Mesenteric fat pad (tissue), 1 donor: ENCODE data around the gene VAV1. TPM values are rescaled to one million over a fixed set of nuclear protein-coding genes. Genes with fewer than 3 reads are reported as not detected.

Experiments
- DNase-seq: peaks from one replicate; pipeline ENCODE4 v3.0.0-alpha.2; 2020; ENCODE audit warnings: low spot score
- long read RNA-seq: library from polyadenylated mRNA; unstranded; transcript quantifications from one replicate; pipeline ENCODE4 v2.0.0, GENCODE V29; 2020
- total RNA-seq: library from RNA; stranded (reverse); fragmentation: NEBNext Ultra II Directional; extraction: Animal tissue kit (Norgen Biotek cat#: 25700); gene quantifications from one replicate; pipeline ENCODE4 v1.2.1, GENCODE V29; 2021
- donor health status: DM: yes; HTN: yes; CAD: no.

Gene VAV1, protein sequence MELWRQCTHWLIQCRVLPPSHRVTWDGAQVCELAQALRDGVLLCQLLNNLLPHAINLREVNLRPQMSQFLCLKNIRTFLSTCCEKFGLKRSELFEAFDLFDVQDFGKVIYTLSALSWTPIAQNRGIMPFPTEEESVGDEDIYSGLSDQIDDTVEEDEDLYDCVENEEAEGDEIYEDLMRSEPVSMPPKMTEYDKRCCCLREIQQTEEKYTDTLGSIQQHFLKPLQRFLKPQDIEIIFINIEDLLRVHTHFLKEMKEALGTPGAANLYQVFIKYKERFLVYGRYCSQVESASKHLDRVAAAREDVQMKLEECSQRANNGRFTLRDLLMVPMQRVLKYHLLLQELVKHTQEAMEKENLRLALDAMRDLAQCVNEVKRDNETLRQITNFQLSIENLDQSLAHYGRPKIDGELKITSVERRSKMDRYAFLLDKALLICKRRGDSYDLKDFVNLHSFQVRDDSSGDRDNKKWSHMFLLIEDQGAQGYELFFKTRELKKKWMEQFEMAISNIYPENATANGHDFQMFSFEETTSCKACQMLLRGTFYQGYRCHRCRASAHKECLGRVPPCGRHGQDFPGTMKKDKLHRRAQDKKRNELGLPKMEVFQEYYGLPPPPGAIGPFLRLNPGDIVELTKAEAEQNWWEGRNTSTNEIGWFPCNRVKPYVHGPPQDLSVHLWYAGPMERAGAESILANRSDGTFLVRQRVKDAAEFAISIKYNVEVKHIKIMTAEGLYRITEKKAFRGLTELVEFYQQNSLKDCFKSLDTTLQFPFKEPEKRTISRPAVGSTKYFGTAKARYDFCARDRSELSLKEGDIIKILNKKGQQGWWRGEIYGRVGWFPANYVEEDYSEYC
- 16.4 TPM for total RNA-seq
- long read RNA-seq, partial matches to known transcripts: 0 of 6 reads
- long read RNA-seq, other reads (novel, unspliced or antisense): 3 of 6 reads

DNA sequence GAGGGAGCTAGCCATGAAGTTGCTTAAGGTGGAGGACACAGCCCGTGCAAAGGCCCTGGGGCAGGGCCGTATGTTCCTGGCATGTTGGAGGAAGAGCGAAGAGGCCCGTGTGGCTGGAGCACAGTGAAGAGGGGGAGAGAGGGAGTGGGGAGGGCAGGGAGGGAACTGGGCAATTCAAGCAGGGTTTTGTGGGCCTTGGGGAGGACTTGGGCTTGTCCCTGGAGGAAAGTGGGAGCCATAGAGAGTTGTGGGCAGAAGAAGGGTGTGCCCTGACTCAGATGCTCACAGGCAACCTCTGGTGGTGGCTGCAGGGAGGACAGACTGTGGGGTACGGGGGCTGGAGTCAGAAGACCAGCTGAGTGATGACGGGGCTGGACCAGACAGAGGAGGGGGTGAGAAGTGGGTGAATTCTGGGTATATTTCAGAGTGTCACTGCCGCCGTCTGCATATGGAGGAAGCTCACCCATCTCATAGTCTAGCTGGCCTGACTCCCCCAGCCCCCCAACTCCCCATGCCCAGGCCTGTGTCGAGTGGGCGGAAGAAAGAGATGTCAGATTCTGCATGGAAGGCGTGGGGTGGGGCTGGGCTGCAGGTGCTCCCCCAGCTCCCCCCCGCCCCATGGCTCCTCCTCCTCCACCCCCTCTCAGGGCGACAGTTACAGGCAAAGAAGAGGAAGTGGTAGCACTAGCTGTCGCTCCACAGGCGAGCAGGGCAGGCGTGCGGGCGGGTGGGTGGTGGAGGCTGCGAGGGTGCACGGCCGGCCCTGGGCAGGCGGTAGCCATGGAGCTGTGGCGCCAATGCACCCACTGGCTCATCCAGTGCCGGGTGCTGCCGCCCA is at the start of gene VAV1:
Gene VAV1, plus strand, starts transcription at position 681 of the 838 bp plus-strand sequence. Its CDS starts 100 bp downstream, at position 781.
- no peak for DNase-seq

DNA sequence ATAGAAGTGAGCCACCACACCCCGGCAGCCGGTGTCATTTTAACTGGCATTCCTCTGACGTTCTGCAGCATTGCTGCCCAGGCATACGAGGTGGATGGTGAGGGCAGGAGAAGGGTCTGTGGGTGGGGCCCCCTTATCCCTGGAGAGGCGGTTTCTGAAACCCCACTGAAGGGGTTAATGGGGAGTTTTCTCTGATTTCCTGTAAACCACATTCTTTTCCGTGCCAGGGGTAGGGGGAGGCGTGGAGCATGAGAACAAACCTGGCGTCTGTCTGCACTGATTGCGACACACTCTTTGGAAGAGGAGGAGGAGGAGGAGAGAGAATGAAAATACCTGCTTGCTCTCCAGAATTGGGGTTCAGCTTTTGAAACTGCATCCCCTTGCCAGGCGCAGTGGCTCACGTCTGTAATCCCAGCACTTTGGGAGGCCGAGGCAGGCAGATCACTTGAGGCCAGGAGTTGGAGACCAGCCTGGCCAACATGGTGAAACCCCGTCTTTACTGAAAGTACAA is 49.3 kb upstream of the VAV1 start:
- DNase-seq: no peak

DNA sequence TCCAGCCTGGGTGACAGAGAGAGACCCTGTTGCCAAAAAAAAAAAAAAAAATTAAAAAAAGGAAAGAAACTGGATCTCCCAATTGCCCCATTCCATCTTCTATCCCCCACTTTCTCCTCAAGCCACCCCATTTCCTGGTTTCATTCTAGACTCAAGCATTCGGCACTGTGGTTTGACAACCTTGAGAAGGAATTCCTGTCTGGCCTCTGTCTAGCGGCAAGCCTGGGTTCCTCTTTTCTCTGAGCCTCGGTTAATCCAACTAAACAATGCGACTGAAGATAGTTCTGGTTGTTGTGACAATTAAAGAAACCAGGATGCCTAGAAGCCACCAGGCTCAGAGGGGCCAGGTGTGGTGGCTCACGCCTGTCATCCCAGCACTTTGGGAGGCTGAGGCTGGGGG is 48.8 kb upstream of the VAV1 start:
- DNase-seq: no peak

DNA sequence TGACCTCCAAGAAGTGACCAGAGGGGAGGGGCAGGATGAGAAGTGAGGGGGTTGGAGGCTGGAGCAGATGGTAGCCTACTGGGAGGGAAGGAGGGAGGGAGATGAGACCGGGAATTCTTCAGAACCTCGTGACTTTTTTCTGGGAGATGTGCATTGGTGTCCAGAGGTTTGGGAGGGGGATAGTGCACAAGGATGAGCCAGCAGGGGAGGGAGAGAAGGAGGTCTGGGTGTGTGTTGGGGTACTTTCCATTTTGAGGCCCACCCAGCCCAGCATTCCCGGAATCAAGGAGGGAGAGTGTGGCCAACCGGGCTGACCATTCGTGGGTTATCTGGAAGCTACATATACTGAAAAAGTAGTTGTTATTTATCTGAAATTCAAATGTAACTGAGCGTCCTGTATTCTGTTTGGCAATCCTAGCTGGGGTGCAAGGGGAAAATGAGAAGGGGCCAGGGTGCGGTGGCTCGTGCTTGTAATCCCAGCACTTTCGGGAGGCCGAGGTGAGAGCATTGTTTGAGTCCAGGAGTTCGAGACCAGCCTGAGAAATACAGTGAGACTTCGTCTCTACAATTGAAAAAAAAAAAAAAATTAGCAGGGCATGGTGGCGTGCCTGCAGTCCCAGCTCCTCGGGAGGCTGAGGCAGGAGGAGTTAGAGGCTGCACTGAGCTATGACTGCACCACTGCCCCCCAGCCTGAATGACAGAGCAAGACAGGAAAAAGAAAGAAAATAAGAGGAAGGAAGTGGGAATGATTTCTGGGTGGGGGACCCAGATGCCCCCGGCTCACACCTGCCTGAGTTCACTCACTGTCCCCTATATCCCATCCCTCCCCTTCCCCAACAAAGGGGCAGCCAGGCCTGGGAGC is 47.6 kb upstream of the VAV1 start:
- no peak for DNase-seq

DNA sequence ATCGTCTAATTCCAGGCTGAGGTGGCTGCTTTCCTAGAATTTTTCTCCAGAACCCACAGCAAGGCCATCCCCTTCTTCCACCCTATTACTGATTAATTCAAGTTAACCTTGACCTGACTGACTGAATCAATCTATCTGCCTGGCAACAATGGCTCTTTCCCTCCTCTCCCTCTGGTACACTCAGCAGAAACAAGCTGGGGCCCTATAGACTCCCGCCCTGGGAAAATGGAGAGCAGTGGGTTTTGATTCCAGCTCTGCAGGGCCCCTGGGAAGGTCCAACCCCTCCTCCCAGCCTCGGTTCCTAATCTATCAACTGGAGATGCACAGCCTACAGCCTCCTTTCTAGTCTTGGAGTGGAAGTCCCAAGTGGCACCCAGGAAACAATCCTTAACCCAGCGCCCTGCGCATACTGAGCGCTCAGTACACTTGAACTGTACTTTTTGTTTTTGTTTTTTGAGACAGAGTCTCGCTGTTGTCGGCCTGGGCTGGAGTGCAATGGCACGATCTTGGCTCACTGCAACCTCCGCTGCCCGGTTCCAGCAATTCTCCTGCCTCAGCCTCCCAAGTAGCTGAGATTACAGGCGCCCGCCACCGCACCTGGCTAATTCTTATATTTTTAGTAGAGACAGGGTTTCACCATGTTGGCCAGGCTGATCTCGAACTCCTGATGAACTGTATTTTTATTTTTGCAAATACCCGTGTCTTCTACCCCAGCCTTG is 46.8 kb upstream of the VAV1 start:
- DNase-seq: no peak

DNA sequence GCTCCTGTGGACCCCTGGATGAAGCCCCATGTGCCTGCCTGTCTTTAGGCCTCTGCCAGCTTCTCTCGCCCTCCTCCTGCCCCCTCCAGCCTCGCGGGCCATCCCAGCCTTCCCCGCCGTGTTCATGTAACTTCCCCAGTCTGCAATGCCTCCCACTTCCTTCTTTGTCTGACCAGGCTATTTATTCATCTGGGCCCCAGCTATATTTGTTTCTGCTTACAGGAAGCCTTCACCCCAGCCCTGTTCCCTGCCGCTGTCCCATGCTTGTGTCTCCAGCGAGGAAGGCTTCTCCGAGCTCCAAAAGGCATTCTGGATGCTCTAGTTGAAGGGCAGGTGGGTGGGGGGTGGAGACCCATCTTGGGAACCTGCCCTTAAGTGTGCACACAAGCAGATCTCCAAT is 44.2 kb upstream of the VAV1 start:
- DNase-seq: no peak

DNA sequence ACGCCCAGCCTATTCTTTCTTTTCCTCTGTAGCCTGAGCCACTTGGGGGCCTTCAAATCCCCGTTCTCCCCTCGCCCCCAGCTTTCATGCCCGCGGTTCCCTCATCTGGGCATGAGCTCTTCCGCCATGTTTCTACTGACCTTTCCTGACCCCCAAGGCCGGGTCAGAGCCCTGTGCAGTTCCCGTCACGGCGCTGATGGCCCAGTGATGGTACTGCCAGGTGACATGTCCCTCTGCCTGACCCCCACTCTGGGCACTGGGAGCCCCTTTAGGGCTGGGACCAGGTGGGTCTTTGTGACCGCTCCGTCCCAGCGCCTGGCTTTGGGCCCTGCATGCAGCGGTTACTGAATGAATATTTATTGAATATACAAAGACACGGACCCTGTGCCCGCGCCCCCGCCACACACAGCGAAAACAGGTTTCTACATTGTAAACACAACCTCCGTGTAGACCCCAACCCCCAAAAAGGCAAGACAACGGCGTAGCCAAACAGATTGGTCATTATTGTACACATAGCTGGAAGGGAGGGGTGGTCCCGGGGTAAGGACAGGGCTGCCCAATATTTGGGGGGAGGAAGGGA is 42.8 kb upstream of the VAV1 start:
- no peak for DNase-seq

DNA sequence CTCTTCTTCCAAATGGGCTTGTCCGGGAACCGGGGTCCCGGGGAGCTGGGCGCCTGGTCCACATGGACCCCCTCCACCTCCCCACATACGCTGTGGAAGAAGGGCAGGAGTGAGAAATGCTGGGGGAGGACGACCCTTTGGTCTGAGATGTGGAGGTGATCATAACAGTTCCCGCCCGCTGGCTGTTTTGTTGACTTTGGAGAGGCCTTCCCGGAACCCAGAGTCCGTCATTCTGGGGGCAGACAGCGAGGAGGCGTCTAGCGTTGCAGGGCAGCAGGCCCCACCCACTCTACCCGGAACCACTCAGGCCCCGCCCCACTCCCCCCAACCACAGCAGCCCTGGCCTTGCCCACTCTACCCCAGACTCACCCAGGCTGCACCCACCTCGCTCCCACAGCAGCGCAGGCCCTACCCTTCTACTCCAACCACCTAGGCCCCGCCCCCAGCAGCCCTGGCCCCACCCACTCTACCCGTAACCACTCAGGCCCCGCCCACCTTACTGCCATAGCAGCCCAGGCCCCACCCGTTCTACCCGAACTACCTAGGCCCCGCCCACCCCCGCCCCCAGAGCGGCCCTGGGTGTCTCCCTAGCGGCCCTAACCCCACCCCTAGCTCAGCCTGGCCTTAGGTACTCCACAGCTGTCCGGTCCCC is 42.2 kb upstream of the VAV1 start:
- DNase-seq: no peak

DNA sequence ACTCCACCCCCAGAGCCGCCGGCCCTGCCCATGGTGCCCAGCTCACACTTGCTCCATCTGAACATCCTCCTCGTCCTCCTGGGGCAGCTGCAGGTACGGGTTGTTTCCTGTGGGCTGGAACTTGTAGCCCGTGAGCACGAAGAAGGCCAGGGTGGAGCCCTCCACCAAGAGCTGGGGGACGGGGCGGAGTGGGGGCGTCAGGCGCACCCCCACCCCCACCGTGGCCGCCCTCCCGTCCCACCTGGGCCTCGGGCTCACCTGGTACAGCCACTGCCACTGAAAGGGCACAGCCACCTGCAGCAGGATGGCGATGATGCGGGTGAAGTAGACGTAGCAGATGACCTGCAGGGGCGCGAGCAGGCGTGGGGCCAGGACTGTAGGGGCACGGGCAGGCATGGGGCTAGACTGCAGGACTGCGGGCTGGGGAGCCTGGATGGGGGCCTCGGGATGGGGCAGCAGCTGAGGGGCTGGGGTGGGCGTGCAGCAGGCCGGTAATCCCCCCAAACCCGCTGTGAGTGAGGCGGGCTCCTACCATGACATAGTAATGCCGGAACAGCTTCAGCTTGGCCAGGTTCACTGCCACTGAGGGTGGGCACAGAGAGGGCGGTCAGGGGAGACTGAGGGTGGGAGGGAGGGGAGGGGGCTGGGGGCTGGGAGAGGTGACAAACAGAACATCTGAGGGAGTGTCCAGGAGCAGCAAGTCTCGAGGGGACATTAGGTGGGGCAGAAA is 41.4 kb upstream of the VAV1 start:
- DNase-seq: no peak

DNA sequence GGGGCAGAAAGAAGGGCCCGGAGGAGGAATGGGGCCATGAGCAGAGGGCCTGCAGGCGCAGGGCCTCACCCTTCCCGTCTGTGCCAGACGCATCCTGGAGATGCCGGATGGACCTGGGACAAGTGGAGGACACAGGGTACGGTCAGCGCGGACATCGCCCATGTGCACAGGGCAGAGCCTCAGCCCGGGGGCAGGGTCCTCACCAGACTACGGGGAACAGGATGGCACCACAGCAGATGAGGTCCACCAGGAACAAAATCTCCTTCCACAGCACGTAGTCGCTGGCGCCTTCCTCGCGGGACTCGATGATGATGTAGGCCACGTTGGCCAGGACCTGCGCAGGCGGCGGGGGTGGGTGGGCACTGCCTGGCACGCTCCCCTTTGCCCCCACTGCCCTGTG is 40.7 kb upstream of the VAV1 start:
- no peak for DNase-seq

DNA sequence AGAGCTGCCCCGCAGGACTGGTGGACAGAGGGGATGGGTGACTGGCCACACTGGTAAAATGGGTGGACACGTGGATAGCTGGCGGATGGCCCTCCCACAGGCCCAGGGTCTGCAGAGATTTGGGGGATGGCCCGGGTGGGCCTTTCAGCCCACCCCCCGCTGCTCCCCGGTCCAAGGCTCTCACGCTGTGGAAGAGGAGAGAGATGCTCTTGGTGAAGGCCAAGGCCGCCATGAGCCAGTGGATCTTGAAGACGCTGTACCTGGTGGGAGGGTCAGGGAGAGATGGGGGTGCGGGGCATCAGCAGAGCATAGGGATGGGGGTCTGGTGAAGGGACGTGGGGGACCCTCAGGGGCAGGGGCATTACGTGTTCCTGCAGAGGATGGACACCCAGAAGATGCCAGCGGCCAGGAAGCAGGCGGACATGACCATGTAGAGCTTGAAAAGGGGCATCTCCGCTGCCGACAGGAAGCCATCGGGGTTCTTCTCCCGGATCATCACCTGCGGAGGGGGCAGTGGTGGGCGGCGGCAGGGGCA is 39.6 kb upstream of the VAV1 start:
- no peak for DNase-seq

DNA sequence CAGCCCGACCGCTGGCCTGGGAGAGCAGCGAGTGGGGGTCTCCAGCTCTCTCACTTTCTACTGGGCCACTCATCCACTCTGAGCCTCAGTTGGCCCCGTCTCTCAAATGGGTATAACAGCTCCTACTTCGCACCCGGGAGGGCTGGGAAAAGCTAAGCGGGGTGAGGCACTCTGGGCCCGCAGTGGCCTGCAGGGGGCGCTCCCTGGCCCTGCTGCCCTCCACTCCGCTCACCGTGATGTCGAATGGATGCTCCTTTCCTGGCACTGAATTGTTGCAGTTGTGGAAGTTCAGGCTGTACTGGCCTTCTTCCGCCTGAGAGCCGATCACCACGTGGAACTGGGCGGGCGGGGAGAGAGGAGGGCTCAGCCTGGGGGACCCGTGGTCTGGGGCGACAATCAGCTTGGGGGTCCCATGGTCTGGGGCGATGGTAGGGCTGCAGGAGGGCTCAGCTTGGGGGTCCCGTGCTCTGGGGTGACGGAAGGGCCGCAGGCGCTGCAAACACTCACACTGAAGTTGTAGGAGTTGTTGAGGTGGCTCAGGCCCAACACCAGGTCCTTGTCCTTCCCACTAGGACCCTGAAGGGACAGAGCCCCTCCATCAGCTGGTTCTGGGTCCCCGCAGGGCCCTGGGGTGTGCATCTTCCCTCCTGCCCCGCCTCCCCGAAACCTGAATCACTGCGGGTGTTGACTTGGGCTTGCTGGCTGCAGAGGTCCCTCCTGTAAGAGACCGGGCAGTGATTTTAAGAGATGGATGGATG is 39.0 kb upstream of the VAV1 start:
- no peak for DNase-seq

DNA sequence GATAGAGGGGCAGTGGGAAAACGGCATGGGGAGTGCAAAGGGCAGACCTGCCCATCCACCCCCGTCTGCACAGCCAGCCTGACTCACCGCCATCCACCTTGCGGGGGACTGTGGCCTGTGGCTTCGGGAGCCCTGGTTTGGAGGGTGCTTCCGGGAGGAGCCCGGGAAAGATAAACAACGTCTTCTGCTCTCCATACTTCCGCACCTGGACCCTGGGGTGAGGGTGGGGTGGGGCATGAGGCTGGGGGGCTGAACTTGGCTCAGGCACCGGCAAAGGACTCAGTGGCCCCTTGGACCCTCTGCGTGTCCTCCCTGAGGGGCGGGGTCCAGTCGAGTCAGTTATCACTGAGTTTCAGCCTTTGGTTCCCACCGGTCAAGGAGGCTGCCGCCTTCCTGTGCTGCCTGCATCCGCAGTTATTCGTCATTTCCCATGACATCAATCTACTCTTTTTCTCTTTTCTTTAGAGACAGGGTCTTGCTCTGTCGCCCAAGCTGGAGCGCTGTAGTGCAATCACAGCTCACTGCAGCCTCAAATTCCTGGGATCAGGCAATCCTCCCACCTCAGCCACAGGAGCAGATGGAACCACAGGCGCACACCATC is 38.3 kb upstream of the VAV1 start:
- DNase-seq: no peak

DNA sequence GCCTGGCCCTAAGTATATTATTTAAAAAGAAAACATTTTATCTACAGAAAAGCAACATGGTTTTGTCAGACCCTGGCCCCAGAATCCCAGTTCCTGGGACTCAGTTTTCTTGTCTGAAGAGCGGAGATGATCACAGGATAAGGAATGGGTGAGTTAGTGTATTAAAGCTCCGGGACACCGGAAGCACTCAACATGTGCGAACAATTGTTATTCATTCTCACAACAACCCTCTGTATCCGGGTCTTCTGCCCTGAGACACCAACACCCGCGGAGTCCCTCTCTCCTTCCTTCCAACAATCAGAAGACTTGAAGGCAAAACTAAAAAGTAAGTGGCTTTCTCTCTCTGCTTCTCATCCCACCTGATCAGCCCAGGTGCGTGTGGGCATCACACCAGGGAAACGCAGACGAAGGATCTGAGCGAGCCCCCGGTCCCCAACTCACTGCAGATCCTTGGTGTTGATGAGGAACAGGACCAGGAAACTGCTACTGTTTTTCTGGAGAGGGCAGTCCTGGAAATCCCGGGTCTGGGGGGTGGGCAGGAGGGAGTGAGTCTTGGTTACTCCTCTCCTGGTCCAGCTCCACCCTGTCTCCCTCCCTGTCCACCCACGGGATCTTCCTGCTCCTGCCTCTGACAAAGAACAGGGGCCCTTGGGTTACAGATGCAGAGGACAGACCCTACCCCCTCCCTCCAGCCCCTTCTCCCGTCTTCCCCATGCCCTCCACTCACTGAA is 37.2 kb upstream of the VAV1 start:
- no peak for DNase-seq

DNA sequence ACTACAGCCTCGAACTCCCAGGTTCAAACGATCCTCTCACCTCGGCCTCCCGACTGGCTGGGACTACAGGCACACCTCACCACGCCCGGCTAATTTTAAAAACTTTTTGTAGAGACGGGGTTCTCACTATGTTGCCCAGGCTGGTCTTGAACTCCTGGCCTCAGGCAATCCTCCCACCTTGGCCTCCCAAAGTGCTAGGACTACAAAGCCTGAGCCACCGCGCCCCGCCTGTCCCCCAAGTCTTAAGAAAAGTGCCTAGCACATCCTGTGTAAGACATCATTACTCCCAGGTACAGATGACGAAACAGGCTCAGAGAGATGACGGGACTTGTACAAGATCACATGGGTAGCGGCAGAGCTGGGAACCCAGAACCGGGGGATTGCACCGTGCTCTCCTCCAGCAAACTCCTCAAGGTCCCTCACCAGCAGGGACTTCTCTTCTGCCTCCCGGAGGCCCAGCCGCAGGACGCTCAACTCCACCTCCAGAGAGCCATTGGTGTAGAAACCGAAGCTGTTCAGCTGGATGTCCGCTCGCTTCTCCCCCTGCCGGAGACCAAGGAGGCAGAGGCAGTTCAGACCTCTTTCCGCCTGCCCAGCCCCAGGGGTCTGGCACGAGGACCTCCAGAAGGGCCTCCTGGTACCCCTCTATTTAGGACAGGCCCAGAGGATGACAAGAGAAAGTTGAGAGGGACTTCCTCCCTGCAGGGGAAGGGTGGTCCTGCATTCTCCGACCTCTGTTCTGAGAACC is 36.2 kb upstream of the VAV1 start:
- no peak for DNase-seq
